SJSA1 (cell line): Measurements from ENCODE around the gene C10orf95. TPM values are rescaled to one million over a fixed set of nuclear protein-coding genes. Genes with fewer than 3 reads are reported as not detected.
"Not testable (repeated sequence)": the region's sequence is repeated elsewhere in the genome, so short reads cannot be mapped to it uniquely, and the experiment has no call there.

Experiments used
- DNase-seq, 2 experiments: peaks; one replicate each; pipeline ENCODE4 v3.0.0-alpha.2; 2015 to 2020; ENCODE audit warnings: low spot score in 2 of 2, low read depth in 1 of 2
- H3K27ac ChIP-seq: fragments of 250-450 bp; sonication (Bioruptor Pico); 2 replicates; pipeline ENCODE4 v1.5.1; 2020; ENCODE audit warnings: mild to moderate bottlenecking, moderate library complexity
- H3K27me3 ChIP-seq: fragments of 250-450 bp; sonication (Bioruptor Pico); replicated peaks from 2 replicates; pipeline ENCODE4 v1.5.1; 2020; ENCODE audit warnings: mild to moderate bottlenecking, moderate library complexity
- H3K36me3 ChIP-seq: fragments of 250-450 bp; sonication (Bioruptor Pico); 2 replicates; pipeline ENCODE4 v1.5.1; 2020; ENCODE audit warnings: mild to moderate bottlenecking
- H3K4me1 ChIP-seq: fragments of 250-450 bp; sonication (Bioruptor Pico); replicated peaks from 2 replicates; pipeline ENCODE4 v1.6.1; 2021; ENCODE audit warnings: mild to moderate bottlenecking
- H3K4me3 ChIP-seq: fragments of 250-450 bp; sonication (Bioruptor Pico); 2 replicates; pipeline ENCODE4 v1.5.1; 2020; ENCODE audit warnings: mild to moderate bottlenecking
- H3K9me3 ChIP-seq: fragments of 250-450 bp; sonication (Bioruptor Pico); replicated peaks from 2 replicates; pipeline ENCODE4 v1.5.1; 2020; ENCODE audit warnings: mild to moderate bottlenecking
- total RNA-seq: library from RNA; depleted of rRNA; stranded (reverse); fragments of >200 nt; shearing (Covaris generic); gene quantifications from 2 replicates; pipeline ENCODE4 v1.2.3, GENCODE V29; 2014

C10orf95 gene
- total RNA-seq, 1 experiment from 2014 or later = not detected

DNA sequence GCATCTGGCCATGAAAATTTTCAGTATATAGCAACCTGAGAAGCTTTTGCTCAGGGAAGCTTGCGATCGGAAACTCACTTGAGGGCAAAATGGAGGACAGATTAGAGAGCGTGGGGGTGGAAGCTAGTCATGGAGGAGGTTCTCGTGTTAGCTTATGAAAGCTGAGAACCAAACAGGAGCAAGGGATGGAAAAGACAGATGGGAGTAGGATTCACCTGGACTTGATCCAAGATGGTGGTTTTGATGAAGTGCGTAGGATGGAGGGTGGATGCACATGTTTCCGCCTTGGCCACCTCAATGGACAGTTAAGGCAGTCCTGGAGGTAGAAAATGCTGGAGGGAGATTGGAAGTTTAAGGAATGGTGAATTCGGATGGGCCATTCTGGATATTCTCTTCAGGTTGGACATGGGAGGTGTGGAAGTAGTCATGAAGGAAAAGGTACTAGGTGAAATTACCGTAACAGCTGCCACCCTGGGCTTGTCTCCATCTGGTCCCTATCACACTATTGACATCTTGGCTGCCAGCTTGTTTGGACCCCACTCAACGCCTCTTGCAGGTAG, 6.3 kb upstream of the C10orf95 start:
- no peak for DNase-seq
- Histone ChIP-seq H3K9me3 (no peaks in the 10 kb centered on the region), H3K4me3 (no peak overlapping the region), H3K27ac (no peak overlapping the region), H3K27me3 (no peaks in the 10 kb centered on the region), H3K36me3 (0 out of 2 replicates have a peak, but pooled peaks cover under 1% of the 10 kb centered on the region), H3K4me1 (peaks cover 34% of the 10 kb centered on the region)

DNA sequence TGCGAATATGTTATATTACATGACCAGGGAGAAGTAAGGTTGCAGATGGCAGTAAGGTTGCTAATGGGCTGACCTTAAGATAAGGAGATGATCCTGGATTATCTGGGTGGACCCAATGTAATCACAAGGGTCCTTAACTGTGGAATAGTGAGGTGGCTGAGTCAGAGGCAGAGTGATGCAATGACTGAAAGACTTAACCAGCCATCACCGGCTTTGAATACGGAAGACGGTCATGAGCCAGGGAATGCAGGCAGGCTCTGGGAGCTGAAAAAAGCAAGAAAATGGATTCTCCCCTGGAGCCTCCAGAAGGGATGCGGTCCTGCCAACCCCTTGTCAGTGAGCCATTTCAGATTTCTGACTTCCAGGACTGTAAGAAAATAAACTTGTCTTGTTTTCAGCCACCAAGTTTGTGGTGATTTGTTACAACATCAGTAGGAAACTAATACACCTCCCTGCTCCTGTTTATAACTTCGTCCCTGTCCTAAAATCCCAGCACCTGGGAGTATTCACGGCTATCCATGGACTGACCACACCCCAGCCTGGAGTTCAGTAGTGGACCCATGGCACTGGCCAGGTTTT, 4.6 kb upstream of the C10orf95 start:
- Histone ChIP-seq H3K27ac (0 out of 2 replicates have a peak overlapping the region, but pooled peaks have one; percentile 16), H3K27me3 (no peaks in the 10 kb centered on the region), H3K36me3 (peaks cover 3% of the 10 kb centered on the region; the same call in 1 of the 2 replicates), H3K4me1 (peaks cover 35% of the 10 kb centered on the region), H3K9me3 (no peaks in the 10 kb centered on the region), H3K4me3 (no peak overlapping the region)
- DNase-seq = no peak

DNA sequence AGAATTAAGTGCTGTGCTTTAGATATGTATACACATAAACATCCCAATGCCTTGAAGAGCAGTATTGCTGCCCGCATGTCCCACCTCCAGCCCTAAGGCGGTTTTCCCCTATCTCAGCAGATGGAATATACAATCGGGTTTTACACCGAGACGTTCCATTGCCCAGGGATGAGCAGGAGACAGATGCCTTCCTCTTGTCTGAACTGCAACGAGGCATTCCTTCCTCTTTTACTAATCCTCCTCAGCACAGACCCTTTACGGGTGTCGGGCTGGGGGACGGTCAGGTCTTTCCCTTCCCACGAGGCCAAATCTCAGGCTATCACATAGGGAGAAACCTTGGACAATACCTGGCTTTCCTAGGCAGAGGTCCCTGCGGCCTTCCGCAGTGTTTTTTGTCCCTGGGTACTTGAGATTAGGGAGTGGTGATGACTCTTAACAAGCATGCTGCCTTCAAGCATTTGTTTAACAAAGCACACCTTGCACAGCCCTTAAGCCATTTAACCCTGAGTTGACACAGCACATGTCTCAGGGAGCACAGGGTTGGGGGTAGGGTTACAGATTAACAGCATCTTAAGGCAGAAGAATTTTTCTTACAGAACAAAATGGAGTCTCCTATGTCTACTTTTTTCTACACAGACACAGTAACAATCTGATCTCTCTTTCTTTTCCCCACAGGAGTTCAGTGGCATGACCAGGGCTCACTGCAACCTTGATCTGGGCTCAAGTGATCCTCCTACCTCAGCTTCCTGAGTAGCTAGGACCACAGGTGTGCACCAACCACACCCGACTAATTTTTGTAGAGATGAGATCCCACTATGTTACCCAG, 3.5 kb upstream of the C10orf95 start:
- H3K36me3 ChIP-seq, H3K4me3 ChIP-seq, H3K27me3 ChIP-seq, H3K27ac ChIP-seq, H3K9me3 ChIP-seq, DNase-seq: not testable (repeated sequence)
- peaks cover 44% of the 10 kb centered on the region for H3K4me1 ChIP-seq

DNA sequence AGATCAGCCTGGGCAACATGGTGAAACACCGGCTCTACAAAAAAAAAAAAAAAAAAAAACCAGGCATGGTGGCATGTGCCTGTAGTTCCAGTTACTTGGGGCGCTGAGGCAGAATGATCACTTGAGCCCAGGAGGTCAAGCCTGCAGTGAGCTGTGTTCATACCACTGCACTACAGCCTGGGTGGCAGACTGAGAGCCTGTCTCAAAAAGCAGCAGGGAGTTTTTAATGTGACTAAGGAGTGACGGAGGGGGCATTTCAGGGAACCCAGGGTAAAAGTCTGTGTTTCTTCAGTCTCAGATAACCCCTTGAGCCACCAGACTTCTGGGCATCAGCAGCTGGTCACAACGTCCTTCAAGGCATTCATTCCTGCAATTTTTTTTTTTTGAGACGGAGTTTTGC, 2.2 kb upstream of the C10orf95 start:
- 0 out of 2 replicates have a peak overlapping the region, but pooled peaks have one; percentile 8 for H3K27ac ChIP-seq

DNA sequence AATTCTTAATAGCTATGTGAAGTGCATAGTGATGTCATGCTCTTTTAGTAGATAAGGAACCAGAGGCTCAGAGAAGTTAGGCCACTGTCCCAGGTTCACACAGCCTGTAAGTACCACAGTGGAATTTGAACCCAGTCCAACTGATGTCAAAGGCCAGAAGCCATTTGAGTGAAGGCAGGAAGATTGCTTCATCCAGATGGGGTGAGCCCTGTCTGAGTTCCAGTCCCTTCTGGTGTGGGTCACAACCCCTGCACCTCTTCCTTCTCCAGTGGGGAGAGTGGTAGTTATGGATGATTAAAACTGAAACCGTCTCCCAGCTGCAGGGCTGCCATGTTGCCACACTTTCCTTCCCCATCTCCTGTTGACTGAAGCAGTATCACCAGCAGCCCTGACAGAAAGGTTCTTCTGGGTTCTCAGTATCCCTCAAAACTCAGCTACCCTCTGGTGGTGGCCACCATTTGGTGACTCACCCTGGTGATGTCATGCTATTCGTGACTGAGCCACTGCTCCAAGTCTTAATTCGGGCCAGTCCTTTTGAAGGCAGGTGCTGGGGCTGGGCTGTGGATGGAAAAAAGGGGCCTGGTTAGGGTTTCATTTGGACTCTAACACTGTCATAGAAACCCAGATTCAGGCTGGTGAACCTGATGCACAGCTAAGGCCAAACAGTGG, 1.5 kb upstream of the C10orf95 start:
- Histone ChIP-seq H3K4me3 (no peak overlapping the region), H3K27ac (no peak overlapping the region), H3K9me3 (peaks cover 3% of the 10 kb centered on the region; the same call in 1 of the 2 replicates), H3K36me3 (peaks cover 3% of the 10 kb centered on the region; the same call in 1 of the 2 replicates), H3K4me1 (peaks cover 48% of the 10 kb centered on the region), H3K27me3 (no peaks in the 10 kb centered on the region)
- peak; percentile 59 to 78 for DNase-seq

More for the DNA sequence above, 2.2 kb upstream of the C10orf95 start:
- no peak for DNase-seq
- H3K4me1 ChIP-seq = peaks cover 48% of the 10 kb centered on the region
- peaks cover 3% of the 10 kb centered on the region; the same call in 1 of the 2 replicates for H3K9me3 ChIP-seq
- H3K4me3 ChIP-seq = no peak overlapping the region
- H3K36me3 ChIP-seq = peaks cover 3% of the 10 kb centered on the region; the same call in 1 of the 2 replicates
- H3K27me3 ChIP-seq = no peaks in the 10 kb centered on the region

DNA sequence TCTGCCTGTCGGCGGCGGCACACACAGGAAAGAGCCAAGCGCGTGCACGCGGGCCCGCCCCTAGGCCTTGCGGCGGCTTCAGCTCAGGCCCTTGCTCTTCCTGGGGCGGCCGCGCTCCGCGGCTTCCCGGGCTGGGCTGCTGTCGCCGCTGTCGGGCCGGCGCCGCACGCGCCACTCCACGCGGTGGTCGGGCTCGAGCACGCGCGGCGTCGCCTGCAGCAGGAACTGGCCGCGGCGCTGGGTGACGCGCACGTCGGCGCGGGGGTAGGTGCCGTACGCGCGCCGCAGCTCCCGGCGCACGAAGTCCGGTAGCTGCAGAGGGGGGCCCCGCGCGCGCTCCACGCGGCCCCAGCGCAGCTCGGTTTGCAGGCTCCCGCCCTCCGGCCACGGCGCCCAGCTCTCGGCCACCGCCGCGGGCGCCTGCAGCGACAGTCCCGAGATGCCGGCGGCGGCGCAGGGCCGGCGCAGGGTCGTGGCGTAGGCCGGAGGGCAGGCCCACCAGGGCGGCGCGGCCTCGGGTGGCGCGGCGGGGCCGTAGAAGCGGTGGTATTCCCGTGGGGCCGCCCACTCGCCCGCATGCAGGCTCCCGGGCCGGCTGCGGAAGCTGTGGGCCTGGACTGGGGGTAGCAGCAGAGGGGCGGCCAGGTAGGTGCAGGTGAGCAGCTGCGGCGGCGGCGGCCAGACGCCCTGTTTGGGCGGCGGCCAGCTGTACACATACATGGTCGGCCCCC, 804 bp downstream of the C10orf95 start:
- Histone ChIP-seq H3K4me1 (peaks cover 41% of the 10 kb centered on the region), H3K9me3 (peaks cover 3% of the 10 kb centered on the region; the same call in 1 of the 2 replicates), H3K36me3 (peaks cover 3% of the 10 kb centered on the region; the same call in 1 of the 2 replicates), H3K27me3 (no peaks in the 10 kb centered on the region), H3K27ac (no peak overlapping the region), H3K4me3 (peak overlapping the region; percentile 78)
- peak; percentile 65 to 81 for DNase-seq

DNA sequence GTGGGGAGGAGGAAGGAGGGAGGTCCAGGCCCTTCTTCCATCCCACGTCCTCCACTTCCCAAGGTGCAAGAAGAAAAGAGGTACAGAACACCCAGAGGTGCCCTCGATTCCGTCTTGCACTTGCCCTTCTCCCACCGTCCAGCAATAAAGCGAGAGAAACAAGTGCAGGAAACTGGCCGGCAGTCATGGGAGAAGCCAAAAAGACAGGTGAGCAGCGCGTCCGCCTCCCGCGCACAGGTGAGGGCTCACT, 1.3 kb downstream of the C10orf95 start:
- peaks cover 41% of the 10 kb centered on the region for H3K4me1 ChIP-seq

DNA sequence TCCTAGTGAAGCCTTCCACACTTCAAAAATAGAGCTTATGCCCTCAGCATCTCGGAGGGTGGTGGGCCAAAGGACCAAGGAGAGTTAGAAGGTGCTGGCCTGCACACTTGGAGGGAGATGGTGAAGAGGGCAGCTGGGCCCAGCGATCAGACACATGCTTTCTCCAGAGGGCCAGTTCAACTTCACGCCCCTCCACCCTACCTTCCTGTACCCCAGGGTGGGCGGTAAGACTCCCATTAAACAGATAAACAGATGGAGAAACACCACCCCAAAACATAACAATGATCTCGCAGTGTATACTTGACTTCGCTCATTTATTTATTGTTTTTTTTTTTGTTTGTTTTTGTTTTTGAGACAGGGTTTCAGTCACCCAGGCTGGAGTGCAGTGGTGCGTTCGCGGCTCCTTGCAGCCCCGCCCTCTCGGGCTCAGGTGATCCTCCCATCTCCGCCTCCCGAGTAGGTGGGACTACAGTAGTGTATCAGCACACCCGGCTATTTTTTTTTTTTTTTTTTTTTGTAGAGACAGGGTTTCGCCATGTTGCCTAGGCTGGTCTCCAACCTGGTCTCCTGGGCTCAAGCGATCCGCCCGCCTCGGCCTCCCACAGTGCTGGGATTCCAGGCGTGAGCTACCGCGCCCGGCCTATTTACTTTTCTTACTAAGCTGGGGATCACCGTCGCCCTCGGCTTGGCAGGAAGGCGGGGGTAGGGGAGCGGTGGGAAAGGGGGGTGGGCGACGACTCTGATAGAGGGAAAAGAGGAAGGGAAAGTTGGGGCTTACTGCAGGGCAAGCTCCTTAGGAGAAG, 1.8 kb downstream of the C10orf95 start:
- no peak for DNase-seq
- Histone ChIP-seq H3K4me1 (peaks cover 41% of the 10 kb centered on the region), H3K36me3 (peaks cover 3% of the 10 kb centered on the region; the same call in 1 of the 2 replicates), H3K27me3 (0 out of 2 replicates have a peak, but pooled peaks cover 4% of the 10 kb centered on the region), H3K27ac (no peak overlapping the region), H3K4me3 (peak overlapping the region; percentile 78), H3K9me3 (peaks cover 3% of the 10 kb centered on the region; the same call in 1 of the 2 replicates)

More for the DNA sequence above, 1.3 kb downstream of the C10orf95 start:
- H3K4me3 ChIP-seq = peak overlapping the region; percentile 78
- 0 out of 2 replicates have a peak, but pooled peaks cover 1% of the 10 kb centered on the region for H3K27me3 ChIP-seq
- no peak overlapping the region for H3K27ac ChIP-seq
- H3K9me3 ChIP-seq = peaks cover 3% of the 10 kb centered on the region; the same call in 1 of the 2 replicates
- H3K36me3 ChIP-seq = peaks cover 3% of the 10 kb centered on the region; the same call in 1 of the 2 replicates
- DNase-seq = no peak

DNA sequence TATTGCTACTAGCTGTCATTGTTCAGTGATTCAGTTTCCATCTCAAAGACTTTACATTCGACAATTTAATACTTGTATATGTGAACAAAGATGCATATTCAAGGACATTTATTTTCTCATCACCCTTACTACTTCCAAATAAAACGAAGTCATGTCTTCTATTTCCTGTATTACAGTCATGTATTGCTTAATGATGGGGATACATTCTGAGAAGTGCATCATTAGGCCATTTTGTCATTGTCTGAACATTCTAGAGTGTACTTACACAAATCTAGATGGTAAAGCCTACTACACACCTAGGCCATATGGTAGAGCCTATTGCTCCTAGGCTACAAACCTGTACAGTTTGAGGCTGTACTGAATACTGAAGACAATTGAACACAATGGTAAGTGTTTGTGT, 6.5 kb downstream of the C10orf95 start:
- H3K36me3 ChIP-seq = no peaks in the 10 kb centered on the region
- peaks cover 4% of the 10 kb centered on the region for H3K4me1 ChIP-seq
- H3K27ac ChIP-seq = no peak overlapping the region
- no peak for DNase-seq
- H3K27me3 ChIP-seq = 0 out of 2 replicates have a peak, but pooled peaks cover 4% of the 10 kb centered on the region
- no peak overlapping the region for H3K4me3 ChIP-seq
- no peaks in the 10 kb centered on the region for H3K9me3 ChIP-seq

DNA sequence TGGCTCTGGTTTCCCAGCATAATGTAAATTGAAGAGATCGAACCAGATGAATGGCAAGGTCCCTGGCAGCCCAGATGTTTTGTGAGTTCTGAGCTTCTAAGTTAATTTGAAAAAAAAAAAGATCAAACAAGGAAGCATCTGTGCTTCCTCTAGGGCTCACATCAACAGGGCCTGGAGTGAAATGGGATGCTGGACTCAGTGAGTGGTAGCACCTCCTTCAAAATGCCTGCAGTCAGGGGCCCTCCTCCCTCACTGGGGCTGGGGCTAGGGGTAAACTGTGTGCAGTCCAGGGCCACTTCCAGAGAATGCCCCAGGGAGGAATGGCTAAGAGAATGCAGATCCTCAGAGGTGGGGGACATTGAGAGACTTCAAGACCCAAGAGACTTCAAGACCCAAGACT, 13.0 kb downstream of the C10orf95 start:
- Histone ChIP-seq H3K9me3 (no peaks in the 10 kb centered on the region), H3K36me3 (no peaks in the 10 kb centered on the region), H3K4me3 (no peak overlapping the region), H3K4me1 (no peaks in the 10 kb centered on the region), H3K27me3 (no peaks in the 10 kb centered on the region), H3K27ac (no peak overlapping the region)
- no peak for DNase-seq

DNA sequence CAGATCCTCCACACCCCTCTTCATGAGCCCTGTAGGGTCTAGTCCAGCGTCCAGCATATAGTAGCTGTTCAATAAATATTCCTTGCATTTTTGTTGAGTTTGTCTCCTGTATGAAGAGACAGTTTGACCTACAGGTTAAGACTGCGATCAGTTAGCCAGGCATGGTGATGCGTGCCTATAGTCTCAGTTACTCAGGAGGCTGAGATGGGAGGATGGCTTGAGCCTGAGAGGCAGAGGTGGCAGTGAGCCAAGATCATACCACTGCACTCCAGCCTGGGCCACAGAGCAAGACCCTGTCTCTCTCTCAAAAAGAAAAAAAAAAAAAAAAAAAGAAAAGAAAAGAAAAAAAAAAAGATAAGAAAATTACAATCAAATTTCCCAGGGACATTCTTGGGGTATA, 13.8 kb downstream of the C10orf95 start:
- Histone ChIP-seq H3K27ac (no peak overlapping the region), H3K36me3 (no peaks in the 10 kb centered on the region), H3K4me3 (no peak overlapping the region), H3K9me3 (no peaks in the 10 kb centered on the region), H3K4me1 (peaks cover 3% of the 10 kb centered on the region; the same call in 1 of the 2 replicates), H3K27me3 (no peaks in the 10 kb centered on the region)
- no peak for DNase-seq

DNA sequence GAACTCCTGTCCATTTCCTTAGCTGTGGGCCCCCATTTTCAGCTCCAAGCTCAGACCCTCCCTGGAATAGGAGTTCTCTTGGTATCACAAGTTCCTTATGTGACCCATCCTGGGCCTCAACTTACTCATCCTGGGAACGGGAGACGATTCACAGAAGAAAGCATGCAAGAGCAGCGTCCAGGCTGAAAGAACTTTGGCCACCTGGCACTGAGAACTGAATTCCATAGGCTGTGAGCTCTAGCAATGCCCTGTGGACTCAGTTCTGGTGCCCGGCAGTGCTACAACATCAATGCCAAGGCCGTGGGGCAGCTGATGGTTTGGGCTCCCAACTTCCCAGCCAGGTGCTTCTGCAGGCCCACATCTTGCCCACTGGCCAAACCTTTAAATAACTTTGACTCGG, 15.0 kb downstream of the C10orf95 start:
- H3K27me3 ChIP-seq = no peaks in the 10 kb centered on the region
- H3K27ac ChIP-seq = no peak overlapping the region
- H3K36me3 ChIP-seq = peaks cover 3% of the 10 kb centered on the region; the same call in 1 of the 2 replicates
- no peak for DNase-seq
- H3K9me3 ChIP-seq = no peaks in the 10 kb centered on the region
- H3K4me1 ChIP-seq = peaks cover 7% of the 10 kb centered on the region
- no peak overlapping the region for H3K4me3 ChIP-seq
